GM12873 (cell line): ENCODE measurements around the gene HDAC9.

ENCODE experiments used
- TF ChIP-seq, protein P1 (sequence below): IDR thresholded peaks from 2 replicates; pipeline ENCODE4 v1.5.1; 2012; ENCODE audit warnings: low read depth, mild to moderate bottlenecking, moderate library complexity, low read length, control low read depth; ENCODE audit not compliant: insufficient read depth; ENCODE audit errors: missing control alignments

HDAC9 gene

DNA sequence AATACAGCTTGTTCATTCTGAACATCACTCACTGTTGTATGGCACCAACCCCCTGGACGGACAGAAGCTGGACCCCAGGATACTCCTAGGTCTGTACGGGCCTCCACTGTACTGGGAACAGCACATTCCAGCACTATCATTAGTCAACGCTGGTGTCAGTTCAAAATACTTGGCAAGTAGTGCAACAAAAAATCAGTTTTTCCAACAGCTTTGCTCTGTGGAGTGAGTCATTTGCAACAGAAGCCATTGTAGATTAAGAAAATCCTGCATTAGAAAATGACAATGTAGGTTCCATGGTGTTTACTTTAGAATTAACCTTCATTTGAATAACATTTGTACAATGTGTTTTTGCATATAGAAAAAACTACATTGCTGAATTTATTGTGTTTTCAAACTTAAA is 266.6 kb downstream of the HDAC9 start:
- TF ChIP-seq, protein P1, sequence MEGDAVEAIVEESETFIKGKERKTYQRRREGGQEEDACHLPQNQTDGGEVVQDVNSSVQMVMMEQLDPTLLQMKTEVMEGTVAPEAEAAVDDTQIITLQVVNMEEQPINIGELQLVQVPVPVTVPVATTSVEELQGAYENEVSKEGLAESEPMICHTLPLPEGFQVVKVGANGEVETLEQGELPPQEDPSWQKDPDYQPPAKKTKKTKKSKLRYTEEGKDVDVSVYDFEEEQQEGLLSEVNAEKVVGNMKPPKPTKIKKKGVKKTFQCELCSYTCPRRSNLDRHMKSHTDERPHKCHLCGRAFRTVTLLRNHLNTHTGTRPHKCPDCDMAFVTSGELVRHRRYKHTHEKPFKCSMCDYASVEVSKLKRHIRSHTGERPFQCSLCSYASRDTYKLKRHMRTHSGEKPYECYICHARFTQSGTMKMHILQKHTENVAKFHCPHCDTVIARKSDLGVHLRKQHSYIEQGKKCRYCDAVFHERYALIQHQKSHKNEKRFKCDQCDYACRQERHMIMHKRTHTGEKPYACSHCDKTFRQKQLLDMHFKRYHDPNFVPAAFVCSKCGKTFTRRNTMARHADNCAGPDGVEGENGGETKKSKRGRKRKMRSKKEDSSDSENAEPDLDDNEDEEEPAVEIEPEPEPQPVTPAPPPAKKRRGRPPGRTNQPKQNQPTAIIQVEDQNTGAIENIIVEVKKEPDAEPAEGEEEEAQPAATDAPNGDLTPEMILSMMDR: no peak

DNA sequence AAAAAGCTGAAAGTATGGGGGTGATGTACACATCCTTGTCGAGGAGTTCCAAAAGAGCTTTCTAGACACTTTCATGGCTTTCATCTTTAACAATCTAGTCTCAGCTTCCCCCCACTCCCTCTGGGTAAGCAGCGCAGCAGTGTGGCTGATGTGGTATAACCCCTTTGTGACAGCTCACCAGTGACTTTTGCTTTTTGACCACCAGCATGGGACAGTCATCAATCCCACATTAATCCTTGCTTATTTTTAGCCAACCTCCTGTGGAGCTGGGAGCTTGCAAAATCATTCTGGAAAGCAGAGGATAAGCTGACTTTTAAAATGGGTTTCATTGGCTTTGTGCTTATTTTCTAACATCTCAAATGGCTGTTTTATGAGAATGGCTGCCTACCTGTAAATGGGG is 272.7 kb downstream of the HDAC9 start:
- TF ChIP-seq, protein P1: no peak

DNA sequence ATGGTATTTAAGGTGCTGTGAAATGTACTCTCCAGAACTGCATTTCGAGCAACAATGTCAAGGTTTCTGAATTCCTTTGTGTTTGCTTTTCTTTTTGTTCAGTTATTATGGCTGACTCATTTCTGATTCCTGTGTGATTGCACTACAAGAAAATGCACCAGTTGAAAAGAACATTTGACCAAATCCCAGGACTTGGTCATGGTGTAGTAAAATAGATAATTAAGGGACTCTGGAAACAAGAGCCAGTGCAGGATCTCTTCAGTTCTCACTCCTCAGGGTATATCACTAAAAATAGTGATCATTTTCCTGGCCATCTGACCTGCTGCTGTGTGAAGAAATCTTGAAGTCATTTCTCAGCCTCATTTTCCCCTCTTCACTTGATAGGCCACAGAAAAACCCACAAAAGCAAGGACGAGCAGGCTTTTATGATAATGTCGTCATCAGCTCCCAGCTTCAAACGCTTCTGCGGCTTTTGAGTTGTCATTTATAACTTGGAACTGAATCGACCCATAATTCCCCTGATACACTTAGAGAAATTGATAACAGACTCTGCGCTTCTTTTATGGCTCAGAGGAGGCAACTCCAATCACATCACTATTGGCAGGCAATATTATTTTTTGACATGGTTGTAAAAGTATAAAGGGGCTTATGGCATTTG is 274.7 kb downstream of the HDAC9 start:
- TF ChIP-seq, protein P1: no peak

DNA sequence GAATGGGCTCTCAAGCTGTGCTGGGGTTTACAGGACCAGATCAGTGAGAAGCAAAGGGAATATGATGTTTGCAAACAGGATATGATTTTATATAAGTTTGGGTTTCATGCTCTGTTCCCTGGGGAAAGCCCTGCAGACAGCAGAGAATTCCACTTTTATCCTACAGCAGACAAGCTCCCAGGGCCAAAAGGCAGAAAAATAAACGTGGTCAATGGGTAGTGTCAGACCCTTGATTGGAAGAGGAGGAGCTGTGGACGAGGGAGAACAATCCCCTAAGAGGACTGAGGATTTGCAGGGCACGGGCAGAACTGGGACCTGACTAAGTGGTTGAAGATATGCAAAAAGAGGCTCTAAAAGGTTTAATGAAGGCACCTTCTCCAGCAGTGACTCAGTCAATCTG is 275.3 kb downstream of the HDAC9 start:
- TF ChIP-seq, protein P1: no peak

DNA sequence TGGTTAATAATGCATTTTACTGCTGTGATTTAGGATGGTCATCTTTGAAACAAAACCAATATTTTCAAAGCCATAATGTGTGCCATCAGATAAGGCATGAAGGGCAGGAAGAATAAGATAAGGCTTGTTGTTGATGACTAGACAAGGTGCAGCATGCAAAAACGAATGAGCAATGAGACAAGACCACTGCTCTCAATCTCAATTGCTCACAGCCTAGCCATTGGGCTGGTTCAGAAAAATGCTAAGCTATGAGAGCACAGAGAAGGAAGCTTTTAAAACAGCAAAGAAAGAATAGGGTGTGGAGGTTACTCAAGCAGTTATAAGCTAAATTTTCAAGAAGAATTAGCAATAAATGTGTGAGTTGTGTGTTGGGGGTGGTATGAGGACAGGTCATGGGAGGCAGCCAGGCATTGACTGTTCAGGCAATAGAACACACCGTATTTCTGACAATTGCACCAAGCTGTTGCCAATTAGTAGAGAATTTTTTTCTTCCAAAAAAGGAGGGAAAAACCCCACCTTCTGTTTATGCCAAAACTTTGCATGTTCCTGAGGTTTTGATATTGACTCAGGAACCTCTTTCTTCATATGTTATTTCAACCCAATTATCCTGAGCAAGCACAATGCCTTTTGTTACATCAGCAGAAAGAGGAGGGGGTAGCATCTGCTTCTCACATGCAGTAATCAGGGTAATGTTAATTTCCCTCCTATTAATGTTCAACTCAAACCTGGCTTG is 276.5 kb downstream of the HDAC9 start:
- TF ChIP-seq, protein P1: no peak

DNA sequence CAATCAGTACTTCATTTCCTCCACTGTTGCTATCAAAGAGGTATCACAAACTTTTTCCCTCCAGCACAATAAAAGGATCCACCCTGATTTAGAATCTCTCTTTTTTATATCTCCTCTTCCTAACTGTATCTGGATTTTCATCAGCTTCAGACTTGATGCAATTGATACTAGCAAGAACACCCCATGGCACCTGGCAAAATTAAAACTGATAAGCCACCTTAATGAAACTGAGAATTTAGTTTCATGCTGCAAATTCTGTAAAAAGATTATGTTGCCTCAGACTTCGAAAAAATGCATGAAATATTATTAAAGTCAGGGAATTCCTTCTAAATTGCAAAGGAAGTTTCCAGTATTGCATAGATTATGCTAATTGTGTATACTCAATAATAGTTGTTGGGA is 277.0 kb downstream of the HDAC9 start:
- TF ChIP-seq, protein P1: no peak

DNA sequence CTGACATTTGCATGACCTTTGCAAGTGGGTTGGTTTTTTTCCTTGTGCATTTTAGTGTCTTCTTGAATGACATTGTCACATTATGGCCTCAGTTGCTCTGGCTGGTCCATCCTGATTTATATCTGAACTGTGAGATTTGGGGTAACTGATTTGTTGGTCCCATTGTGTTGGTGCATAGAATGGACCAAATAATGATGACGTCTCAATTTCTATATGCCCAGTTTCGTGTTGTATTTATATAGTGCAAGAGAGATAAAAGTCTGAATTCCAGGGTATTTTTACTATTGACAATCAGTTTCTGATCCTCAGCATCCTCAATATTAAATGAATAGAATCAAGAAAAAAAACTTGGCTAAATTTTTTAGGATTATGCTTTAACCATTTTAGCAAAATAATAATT is 281.8 kb downstream of the HDAC9 start:
- TF ChIP-seq, protein P1: no peak
